GM12874 (cell line): ENCODE data around the gene SAMMSON.

Experiments
- TF ChIP-seq, protein P1 (sequence below): IDR thresholded peaks from 2 replicates; pipeline ENCODE4 v1.5.1; 2011; ENCODE audit warnings: low read depth, mild to moderate bottlenecking, control low read depth, low read length, moderate library complexity; ENCODE audit not compliant: insufficient read depth

SAMMSON gene

GRCh38 chr3:69999140-70000027, at the start of gene SAMMSON:
SAMMSON (plus strand) TSS chr3:69999733.
- TF ChIP-seq, protein P1, sequence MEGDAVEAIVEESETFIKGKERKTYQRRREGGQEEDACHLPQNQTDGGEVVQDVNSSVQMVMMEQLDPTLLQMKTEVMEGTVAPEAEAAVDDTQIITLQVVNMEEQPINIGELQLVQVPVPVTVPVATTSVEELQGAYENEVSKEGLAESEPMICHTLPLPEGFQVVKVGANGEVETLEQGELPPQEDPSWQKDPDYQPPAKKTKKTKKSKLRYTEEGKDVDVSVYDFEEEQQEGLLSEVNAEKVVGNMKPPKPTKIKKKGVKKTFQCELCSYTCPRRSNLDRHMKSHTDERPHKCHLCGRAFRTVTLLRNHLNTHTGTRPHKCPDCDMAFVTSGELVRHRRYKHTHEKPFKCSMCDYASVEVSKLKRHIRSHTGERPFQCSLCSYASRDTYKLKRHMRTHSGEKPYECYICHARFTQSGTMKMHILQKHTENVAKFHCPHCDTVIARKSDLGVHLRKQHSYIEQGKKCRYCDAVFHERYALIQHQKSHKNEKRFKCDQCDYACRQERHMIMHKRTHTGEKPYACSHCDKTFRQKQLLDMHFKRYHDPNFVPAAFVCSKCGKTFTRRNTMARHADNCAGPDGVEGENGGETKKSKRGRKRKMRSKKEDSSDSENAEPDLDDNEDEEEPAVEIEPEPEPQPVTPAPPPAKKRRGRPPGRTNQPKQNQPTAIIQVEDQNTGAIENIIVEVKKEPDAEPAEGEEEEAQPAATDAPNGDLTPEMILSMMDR, result no peak

- TF ChIP-seq, protein P1, result no peak
These were observed 47.9 kb upstream of the SAMMSON start for GRCh38 chr3:69951616-69952015.

- TF ChIP-seq, protein P1, result no peak
These were observed 40.0 kb upstream of the SAMMSON start for GRCh38 chr3:69959581-69959980.

DNA sequence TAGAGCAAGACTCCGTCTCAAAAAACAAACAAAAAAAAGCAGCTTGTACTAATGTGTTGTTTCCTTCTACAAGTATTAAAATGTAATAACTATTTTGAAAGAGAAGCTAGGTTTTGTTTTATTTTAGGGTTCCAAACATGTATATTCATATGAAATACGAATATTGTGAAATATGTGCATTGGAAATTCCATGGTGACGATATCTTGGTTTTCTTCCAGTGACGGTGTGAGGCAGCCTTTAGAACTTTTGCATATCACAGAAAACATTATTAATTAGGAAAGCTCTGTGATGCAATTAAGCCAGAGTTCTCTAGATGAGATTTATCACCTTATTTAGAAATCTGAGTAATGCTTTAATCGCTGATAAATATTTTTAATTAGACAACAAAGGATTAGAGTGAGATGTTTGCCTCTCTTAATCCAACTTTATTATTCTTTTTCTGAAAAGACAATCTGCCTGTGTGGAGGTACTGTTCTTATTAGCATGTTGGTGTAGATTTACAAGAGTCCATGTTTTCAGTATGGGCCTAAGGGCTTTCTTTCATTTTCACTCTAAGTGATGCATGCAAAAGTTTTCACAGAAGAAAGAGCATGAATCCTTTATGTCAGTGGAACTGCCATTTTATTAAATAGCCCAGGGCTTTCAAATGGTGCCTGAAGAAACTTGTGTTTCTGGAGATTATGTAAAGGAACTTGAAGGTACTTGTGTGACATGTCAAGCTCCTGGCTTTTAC, 37.7 kb upstream of the SAMMSON start:
- TF ChIP-seq, protein P1, result no peak

GRCh38 chr3:69963643-69964042, 35.9 kb upstream of the SAMMSON start:
- TF ChIP-seq, protein P1, result no peak

GRCh38 chr3:69967156-69967555, 32.4 kb upstream of the SAMMSON start:
- TF ChIP-seq, protein P1, result no peak

DNA sequence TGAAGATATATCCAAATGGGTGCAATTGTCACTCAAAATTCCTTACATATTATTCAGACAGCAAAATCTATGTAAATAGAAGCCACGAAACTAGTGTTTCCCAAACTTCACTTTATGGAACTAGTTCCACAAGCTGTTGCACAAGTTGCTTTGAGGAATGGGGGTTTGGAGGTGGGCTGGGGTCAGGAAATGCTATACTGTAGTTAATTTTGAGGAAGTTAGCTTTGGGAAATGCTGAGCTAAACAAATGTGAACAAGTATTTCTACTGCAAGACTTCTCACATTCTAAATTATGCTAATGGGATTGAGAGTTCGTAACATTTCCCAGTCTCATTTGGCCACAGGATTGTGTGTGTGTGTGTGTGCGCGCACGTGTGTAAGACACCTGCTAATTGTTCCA, 28.7 kb upstream of the SAMMSON start:
- TF ChIP-seq, protein P1, result no peak
